ENCODE data around the gene CACNA1C.

DNA sequence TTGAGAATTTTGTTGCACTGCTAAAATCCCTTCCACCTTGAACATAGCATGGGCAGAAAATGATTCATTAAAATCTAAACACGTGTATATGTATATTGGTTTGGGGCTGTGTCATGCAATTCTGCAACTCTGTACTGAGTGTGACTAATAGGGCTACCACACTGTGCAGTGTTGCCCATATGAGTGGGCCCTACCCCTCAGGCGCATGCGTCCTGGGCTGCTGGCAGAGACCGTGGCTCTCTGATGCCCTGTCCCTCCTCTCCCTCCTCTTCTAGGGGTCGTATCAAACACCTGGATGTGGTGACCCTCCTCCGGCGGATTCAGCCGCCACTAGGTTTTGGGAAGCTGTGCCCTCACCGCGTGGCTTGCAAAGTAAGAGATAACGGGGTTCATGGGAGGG, 613.6 kb downstream of the CACNA1C start:
- TF ChIP-seq, protein P1, sequence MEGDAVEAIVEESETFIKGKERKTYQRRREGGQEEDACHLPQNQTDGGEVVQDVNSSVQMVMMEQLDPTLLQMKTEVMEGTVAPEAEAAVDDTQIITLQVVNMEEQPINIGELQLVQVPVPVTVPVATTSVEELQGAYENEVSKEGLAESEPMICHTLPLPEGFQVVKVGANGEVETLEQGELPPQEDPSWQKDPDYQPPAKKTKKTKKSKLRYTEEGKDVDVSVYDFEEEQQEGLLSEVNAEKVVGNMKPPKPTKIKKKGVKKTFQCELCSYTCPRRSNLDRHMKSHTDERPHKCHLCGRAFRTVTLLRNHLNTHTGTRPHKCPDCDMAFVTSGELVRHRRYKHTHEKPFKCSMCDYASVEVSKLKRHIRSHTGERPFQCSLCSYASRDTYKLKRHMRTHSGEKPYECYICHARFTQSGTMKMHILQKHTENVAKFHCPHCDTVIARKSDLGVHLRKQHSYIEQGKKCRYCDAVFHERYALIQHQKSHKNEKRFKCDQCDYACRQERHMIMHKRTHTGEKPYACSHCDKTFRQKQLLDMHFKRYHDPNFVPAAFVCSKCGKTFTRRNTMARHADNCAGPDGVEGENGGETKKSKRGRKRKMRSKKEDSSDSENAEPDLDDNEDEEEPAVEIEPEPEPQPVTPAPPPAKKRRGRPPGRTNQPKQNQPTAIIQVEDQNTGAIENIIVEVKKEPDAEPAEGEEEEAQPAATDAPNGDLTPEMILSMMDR (IDR thresholded peaks at IDR 0.05): no peak
- TF ChIP-seq EZH2 (IDR thresholded peaks at IDR 0.05; ENCODE audit: borderline replicate concordance, insufficient read depth, low read depth, low read length, poor library complexity, severe bottlenecking): no peak

Data from B cell (primary cell).